Esophagus (tissue), 2 donors: ENCODE data around the gene PDK1. TPM values are rescaled to one million over a fixed set of nuclear protein-coding genes. Genes with fewer than 3 reads are reported as not detected.

Experiments
- H3K27ac ChIP-seq, 2 donors: one replicate each; pipeline ENCODE4 v1.5.1; 2013; ENCODE audit warnings: low read depth in 2 of 2, mild to moderate bottlenecking in 2 of 2, inconsistent platforms in 1 of 2, low read length in 1 of 2, moderate library complexity in 1 of 2
- H3K27me3 ChIP-seq, 2 donors: one replicate each; pipeline ENCODE4 v1.6.1; 2013; ENCODE audit warnings: low read length in 2 of 2, control low read depth in 1 of 2, mild to moderate bottlenecking in 1 of 2; ENCODE audit not compliant: insufficient read depth in 2 of 2, control insufficient read depth in 1 of 2
- H3K36me3 ChIP-seq, 2 donors: one replicate each; pipeline ENCODE4 v1.6.1; 2013; ENCODE audit warnings: low read length in 1 of 2; ENCODE audit not compliant: control insufficient read depth in 2 of 2, insufficient read depth in 2 of 2
- H3K4me1 ChIP-seq, 2 donors: one replicate each; pipeline ENCODE4 v1.6.1; 2013; ENCODE audit warnings: low read length in 1 of 2; ENCODE audit not compliant: control insufficient read depth in 2 of 2, insufficient read depth in 2 of 2
- H3K4me3 ChIP-seq, 2 donors: one replicate each; pipeline ENCODE4 v1.5.1; 2013; ENCODE audit warnings: low read length in 2 of 2, mild to moderate bottlenecking in 2 of 2, low read depth in 1 of 2, moderate library complexity in 1 of 2
- H3K9me3 ChIP-seq, 2 donors: one replicate each; pipeline ENCODE4 v1.6.1; 2013; ENCODE audit warnings: mild to moderate bottlenecking in 2 of 2, low read depth in 1 of 2, low read length in 1 of 2, moderate library complexity in 1 of 2; ENCODE audit not compliant: control insufficient read depth in 2 of 2, insufficient read depth in 1 of 2
- WGBS, 2 donors: extraction: QIAGEN DNeasy Blood & Tissue Kit; methylation state at CpG; one replicate each; pipeline ENCODE4 v1.1.7; 2013; 5-methylcytosine and 5-hydroxymethylcytosine counted together
- polyA plus RNA-seq, 2 donors: library from polyadenylated mRNA; stranded (reverse); fragments of 200-250 nt; gene quantifications; one replicate each; pipeline ENCODE4 v1.2.3, GENCODE V29; 2013
- donor health status: healthy with polysubstance abuse.
- donor health status: Bipolar disorder and iron deficiency.

PDK1 gene
- polyA plus RNA-seq, 2 donors, result 3.7 to 5.4 TPM

DNA sequence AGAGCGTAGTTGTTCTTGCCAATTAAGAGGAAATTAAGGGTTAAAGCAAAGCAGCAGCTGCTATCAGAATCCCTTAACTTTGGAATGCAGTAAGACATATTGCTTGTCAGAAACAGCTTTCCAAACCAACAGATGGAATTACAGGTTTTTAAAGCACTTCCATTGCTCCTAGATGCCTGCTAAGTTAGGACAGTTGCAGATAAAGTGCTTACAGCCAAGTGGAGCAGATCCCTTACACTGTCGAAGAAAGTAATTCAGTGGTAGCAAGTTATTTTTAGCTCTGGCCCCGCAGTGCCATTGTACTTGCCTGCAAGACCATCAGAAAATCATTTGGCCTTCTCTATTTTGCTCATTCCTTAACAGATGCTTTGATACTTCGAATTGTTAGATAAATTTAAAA is 5.4 kb downstream of the PDK1 start:
- no peak overlapping the region for H3K27ac ChIP-seq
- no peaks in the 10 kb centered on the region for H3K9me3 ChIP-seq
- no peaks in the 10 kb centered on the region for H3K4me1 ChIP-seq
- H3K27me3 ChIP-seq, result no peaks in the 10 kb centered on the region
- WGBS, 2 donors, result 82 to 89% methylated on average over 4 of the region's 4 CpGs
- peaks cover 0 to 4% of the 10 kb centered on the region in 2 donors for H3K36me3 ChIP-seq
- H3K4me3 ChIP-seq, result no peak overlapping the region

- 78 to 85% methylated on average over 1 of the region's 1 CpG for WGBS, 2 donors
Observed at GRCh38 chr2:172562298-172562697, 6.4 kb downstream of the PDK1 start.

GRCh38 chr2:172564376-172564775 is 8.5 kb downstream of the PDK1 start:
- H3K4me1 ChIP-seq, result no peaks in the 10 kb centered on the region
- no peak overlapping the region for H3K27ac ChIP-seq
- WGBS, 2 donors, result 68 to 72% methylated on average over 5 of the region's 5 CpGs
- peaks cover 0 to 4% of the 10 kb centered on the region in 2 donors for H3K36me3 ChIP-seq
- no peaks in the 10 kb centered on the region for H3K27me3 ChIP-seq
- H3K4me3 ChIP-seq, result no peak overlapping the region
- no peaks in the 10 kb centered on the region for H3K9me3 ChIP-seq

More at GRCh38 chr2:172562298-172562697, 6.4 kb downstream of the PDK1 start:
- peaks cover 0 to 4% of the 10 kb centered on the region in 2 donors for H3K36me3 ChIP-seq
- no peaks in the 10 kb centered on the region for H3K4me1 ChIP-seq
- H3K27ac ChIP-seq, result no peak overlapping the region
- H3K4me3 ChIP-seq, result no peak overlapping the region
- H3K9me3 ChIP-seq, result no peaks in the 10 kb centered on the region
- H3K27me3 ChIP-seq, result no peaks in the 10 kb centered on the region

GRCh38 chr2:172571245-172571644 is 15.4 kb downstream of the PDK1 start:
- H3K9me3 ChIP-seq, result peaks cover 0 to 2% of the 10 kb centered on the region in 2 donors
- H3K4me1 ChIP-seq, result no peaks in the 10 kb centered on the region
- H3K36me3 ChIP-seq, result peaks cover 0 to 4% of the 10 kb centered on the region in 2 donors
- no peak overlapping the region for H3K4me3 ChIP-seq
- no peaks in the 10 kb centered on the region for H3K27me3 ChIP-seq
- H3K27ac ChIP-seq, result no peak overlapping the region

GRCh38 chr2:172572981-172573380 is 17.1 kb downstream of the PDK1 start:
- H3K27me3 ChIP-seq, result no peaks in the 10 kb centered on the region
- no peaks in the 10 kb centered on the region for H3K4me1 ChIP-seq
- peaks cover 0 to 4% of the 10 kb centered on the region in 2 donors for H3K36me3 ChIP-seq
- peaks cover 0 to 2% of the 10 kb centered on the region in 2 donors for H3K9me3 ChIP-seq
- WGBS, 2 donors, result 74 to 78% methylated on average over 2 of the region's 2 CpGs
- no peak overlapping the region for H3K27ac ChIP-seq
- H3K4me3 ChIP-seq, result no peak overlapping the region

GRCh38 chr2:172574965-172575364 is 19.1 kb downstream of the PDK1 start:
- no peaks in the 10 kb centered on the region for H3K27me3 ChIP-seq
- whole genome bisulfite sequencing, 2 donors, result 97 to 98% methylated on average over 1 of the region's 1 CpG
- H3K4me1 ChIP-seq, result no peaks in the 10 kb centered on the region
- no peak overlapping the region for H3K4me3 ChIP-seq
- H3K9me3 ChIP-seq, result peaks cover 0 to 2% of the 10 kb centered on the region in 2 donors
- H3K36me3 ChIP-seq, result peaks cover 0 to 4% of the 10 kb centered on the region in 2 donors
- no peak overlapping the region for H3K27ac ChIP-seq

DNA sequence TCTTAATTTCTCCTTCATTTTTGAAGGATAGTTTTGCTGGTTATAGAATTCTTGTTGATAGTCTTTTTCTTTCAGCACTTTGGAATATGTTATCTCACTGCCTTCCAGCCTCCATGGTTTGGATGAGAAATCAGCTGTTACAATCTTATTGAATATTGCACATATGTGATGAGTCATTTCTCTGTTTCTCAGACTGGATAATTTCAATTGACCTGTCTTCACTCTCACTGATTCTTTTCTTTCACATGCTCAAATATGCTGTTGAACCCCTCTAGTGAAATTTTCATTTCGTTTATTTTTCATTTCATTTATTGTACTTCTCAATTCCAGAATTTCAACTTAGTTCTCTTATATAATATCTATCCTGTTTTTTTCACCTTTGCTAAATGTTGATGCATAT is 22.2 kb downstream of the PDK1 start:
- H3K4me3 ChIP-seq, result no peak overlapping the region
- H3K4me1 ChIP-seq, result no peaks in the 10 kb centered on the region
- H3K27me3 ChIP-seq, result no peaks in the 10 kb centered on the region
- no peak overlapping the region for H3K27ac ChIP-seq
- no peaks in the 10 kb centered on the region for H3K36me3 ChIP-seq
- WGBS, 2 donors, result 94 to 99% methylated on average over 1 of the region's 1 CpG
- H3K9me3 ChIP-seq, result no peaks in the 10 kb centered on the region

- no peak overlapping the region for H3K27ac ChIP-seq
- WGBS, 2 donors, result 89 to 99% methylated on average over 2 of the region's 2 CpGs
- no peaks in the 10 kb centered on the region for H3K9me3 ChIP-seq
- H3K27me3 ChIP-seq, result no peaks in the 10 kb centered on the region
- H3K4me3 ChIP-seq, result no peak overlapping the region
- no peaks in the 10 kb centered on the region for H3K36me3 ChIP-seq
- H3K4me1 ChIP-seq, result no peaks in the 10 kb centered on the region
Observed at GRCh38 chr2:172578860-172579512, 23.1 kb downstream of the PDK1 start.

DNA sequence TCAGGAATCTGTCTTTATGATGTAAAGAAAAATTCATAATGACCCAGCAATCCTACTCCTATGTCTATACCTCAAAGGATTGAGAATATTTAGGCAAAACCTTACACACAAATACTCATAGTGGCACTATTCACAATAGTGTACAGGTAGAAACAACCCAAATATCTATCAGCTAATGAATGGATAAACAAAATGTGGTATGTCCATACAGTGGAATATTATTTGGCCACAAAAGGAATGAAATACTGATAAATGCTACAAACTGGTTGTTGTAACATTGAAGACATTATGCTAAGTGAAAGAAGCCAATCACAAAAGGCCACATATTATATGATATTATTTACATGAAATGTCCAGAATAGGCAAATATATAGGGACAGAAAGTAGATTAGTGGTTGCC is 24.7 kb downstream of the PDK1 start:
- H3K27ac ChIP-seq, result no peak overlapping the region
- no peak overlapping the region for H3K4me3 ChIP-seq
- no peaks in the 10 kb centered on the region for H3K9me3 ChIP-seq
- H3K36me3 ChIP-seq, result peaks cover 0 to 2% of the 10 kb centered on the region in 2 donors
- H3K4me1 ChIP-seq, result no peaks in the 10 kb centered on the region
- H3K27me3 ChIP-seq, result no peaks in the 10 kb centered on the region

- 79 to 89% methylated on average over 1 of the region's 1 CpG for WGBS, 2 donors
- no peak overlapping the region for H3K27ac ChIP-seq
- H3K4me3 ChIP-seq, result no peak overlapping the region
- peaks cover 4 to 5% of the 10 kb centered on the region in 2 donors for H3K36me3 ChIP-seq
- H3K27me3 ChIP-seq, result no peaks in the 10 kb centered on the region
- H3K4me1 ChIP-seq, result no peaks in the 10 kb centered on the region
- no peaks in the 10 kb centered on the region for H3K9me3 ChIP-seq
Observed at GRCh38 chr2:172582656-172583055, 26.8 kb downstream of the PDK1 start.
